Neural crest cell (in vitro differentiated cells): ENCODE data around the gene SAMD8. TPM values are rescaled to one million over a fixed set of nuclear protein-coding genes. Genes with fewer than 3 reads are reported as not detected.

ENCODE experiments used
- DNase-seq: peaks from one replicate; pipeline ENCODE4 v3.0.0; 2021; ENCODE audit warnings: low read depth, mixed read lengths, low spot score
- H3K27ac Mint-ChIP-seq: one replicate; pipeline ENCODE4 v1.8.0; 2021; ENCODE audit warnings: mild to moderate bottlenecking, mixed read lengths; ENCODE audit not compliant: unreplicated experiment
- H3K27me3 Mint-ChIP-seq: 2 replicates; pipeline ENCODE4 v1.8.0; 2021; ENCODE audit warnings: low read depth, mild to moderate bottlenecking, mixed read lengths
- H3K36me3 Mint-ChIP-seq: 2 replicates; pipeline ENCODE4 v1.8.0; 2021; ENCODE audit warnings: low read depth, mild to moderate bottlenecking, mixed read lengths
- H3K4me1 Mint-ChIP-seq: 2 replicates; pipeline ENCODE4 v1.8.0; 2021; ENCODE audit warnings: mixed read lengths
- H3K4me3 Mint-ChIP-seq: one replicate; pipeline ENCODE4 v1.8.0; 2021; ENCODE audit warnings: mild to moderate bottlenecking, mixed read lengths
- H3K9me3 Mint-ChIP-seq: 2 replicates; pipeline ENCODE4 v1.8.0; 2021; ENCODE audit warnings: mixed read lengths
- total RNA-seq: library from RNA; stranded (reverse); gene quantifications from 2 replicates; pipeline ENCODE4 v1.2.1, GENCODE V29; 2021
- TF ChIP-seq, protein P1 (sequence below): fragments of 200-600 bp; sonication (generic); conservative IDR thresholded peaks from 2 replicates; pipeline ENCODE4 v1.5.0; 2021; ENCODE audit warnings: antibody characterized with exemption, mild to moderate bottlenecking

SAMD8 gene
- total RNA-seq, 1 donor from 2014 or later, result 18.7 TPM

DNA sequence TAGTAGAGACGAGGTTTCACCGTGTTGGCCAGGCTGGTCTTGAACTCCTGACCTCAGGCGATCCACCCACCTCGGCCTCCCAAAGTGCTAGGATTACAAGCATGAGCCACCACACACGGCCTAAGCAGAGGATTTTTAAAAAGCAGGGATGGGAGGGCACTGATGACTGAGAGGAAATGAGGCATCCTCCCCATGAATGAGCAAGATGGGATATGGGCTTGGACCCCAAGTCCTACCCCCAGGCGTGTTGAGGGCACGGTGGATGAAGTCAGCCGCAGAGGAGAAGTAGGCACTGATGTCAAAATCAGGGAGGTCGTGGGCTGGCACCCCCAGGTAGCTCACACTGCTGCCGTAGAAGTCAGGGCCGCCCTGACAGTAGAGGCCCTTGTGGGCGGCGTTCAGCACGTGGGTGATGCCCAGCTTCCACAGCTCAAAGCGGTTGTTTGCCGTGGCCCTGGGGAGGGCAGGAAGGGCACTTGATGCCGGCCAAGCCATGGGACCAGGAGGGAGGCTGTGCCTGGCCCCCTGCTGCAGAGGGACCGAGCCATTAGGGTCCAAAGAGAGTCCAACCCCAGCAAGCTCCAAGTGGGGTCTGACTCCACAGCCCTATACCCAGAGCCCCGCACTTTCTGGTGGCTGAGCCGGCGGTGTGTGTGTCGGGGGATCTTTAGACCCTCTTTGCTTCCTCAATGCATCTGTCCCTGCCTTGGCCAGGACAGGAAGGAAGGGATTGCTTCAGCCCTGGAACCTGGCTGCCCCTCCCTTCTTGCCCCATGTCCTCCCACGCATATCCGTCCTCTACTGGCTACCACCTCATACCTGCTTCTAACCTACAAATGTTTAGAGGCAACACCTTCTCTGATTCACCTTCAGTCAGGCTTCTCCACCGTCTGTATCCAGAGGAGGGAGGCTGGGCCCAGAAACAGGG is 3.4 kb upstream of the SAMD8 start:
- Mint-ChIP-seq H3K4me3 (peak overlapping the region; percentile 97), H3K27ac (peak overlapping the region; percentile 75), H3K27me3 (no peaks in the 10 kb centered on the region), H3K36me3 (no peaks in the 10 kb centered on the region), H3K9me3 (no peaks in the 10 kb centered on the region), H3K4me1 (peaks cover 25% of the 10 kb centered on the region)
- TF ChIP-seq, protein P1, sequence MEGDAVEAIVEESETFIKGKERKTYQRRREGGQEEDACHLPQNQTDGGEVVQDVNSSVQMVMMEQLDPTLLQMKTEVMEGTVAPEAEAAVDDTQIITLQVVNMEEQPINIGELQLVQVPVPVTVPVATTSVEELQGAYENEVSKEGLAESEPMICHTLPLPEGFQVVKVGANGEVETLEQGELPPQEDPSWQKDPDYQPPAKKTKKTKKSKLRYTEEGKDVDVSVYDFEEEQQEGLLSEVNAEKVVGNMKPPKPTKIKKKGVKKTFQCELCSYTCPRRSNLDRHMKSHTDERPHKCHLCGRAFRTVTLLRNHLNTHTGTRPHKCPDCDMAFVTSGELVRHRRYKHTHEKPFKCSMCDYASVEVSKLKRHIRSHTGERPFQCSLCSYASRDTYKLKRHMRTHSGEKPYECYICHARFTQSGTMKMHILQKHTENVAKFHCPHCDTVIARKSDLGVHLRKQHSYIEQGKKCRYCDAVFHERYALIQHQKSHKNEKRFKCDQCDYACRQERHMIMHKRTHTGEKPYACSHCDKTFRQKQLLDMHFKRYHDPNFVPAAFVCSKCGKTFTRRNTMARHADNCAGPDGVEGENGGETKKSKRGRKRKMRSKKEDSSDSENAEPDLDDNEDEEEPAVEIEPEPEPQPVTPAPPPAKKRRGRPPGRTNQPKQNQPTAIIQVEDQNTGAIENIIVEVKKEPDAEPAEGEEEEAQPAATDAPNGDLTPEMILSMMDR, result no peak
- DNase-seq, result no peak

DNA sequence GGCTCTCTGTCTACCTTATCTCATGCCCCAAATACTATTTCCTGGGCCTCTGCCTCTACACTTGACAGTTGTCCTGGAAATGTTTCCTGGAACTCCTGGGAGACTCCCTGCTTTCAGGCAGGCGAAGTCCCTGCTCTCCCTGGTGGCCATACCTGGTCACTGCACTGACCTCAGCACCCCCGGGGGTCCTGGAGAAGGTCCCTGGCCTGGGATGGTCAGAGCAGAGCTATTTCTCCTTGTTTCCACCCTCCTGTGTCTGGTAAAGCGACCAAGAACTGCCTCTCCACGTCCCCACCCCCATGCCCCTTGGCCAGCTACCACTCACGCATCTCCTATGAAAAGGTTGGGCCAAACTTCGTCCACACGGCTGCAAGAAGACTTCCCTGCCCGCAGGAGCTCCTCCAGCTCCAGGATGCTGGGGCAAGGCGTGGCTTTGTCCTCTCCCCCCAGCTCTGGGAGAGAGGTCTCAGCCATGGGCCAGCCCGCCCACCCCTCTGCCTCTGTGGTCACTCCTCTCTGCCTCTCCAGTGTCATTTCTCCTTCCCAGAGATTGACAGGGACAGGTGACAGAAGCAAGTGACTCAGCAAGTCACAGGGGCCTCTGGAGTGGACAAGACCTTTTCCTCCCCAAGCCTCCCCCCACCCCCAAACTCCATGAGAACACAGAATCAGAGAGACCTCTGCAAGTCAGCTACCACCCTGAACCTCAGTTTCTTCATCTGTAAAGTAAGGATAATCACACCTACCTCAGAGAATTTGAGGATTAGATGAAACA is 2.6 kb upstream of the SAMD8 start:
- Mint-ChIP-seq H3K4me1 (peaks cover 29% of the 10 kb centered on the region), H3K4me3 (peak overlapping the region; percentile 97), H3K27me3 (no peaks in the 10 kb centered on the region), H3K9me3 (no peaks in the 10 kb centered on the region), H3K27ac (peak overlapping the region; percentile 75), H3K36me3 (no peaks in the 10 kb centered on the region)
- TF ChIP-seq, protein P1, result peak; percentile 67
- DNase-seq, result peak; percentile 58

- peak overlapping the region; percentile 0 for H3K27ac Mint-ChIP-seq
- H3K9me3 Mint-ChIP-seq, result no peaks in the 10 kb centered on the region
- no peaks in the 10 kb centered on the region for H3K27me3 Mint-ChIP-seq
- no peaks in the 10 kb centered on the region for H3K36me3 Mint-ChIP-seq
- DNase-seq, result no peak
- peaks cover 29% of the 10 kb centered on the region for H3K4me1 Mint-ChIP-seq
- H3K4me3 Mint-ChIP-seq, result peak overlapping the region; percentile 97
- TF ChIP-seq, protein P1, result no peak
Observed at GRCh38 chr10:75109459-75109778, 2.0 kb upstream of the SAMD8 start.

- Mint-ChIP-seq H3K9me3 (no peaks in the 10 kb centered on the region), H3K4me3 (peak overlapping the region; percentile 97), H3K36me3 (no peaks in the 10 kb centered on the region), H3K27ac (peak overlapping the region; percentile 64), H3K4me1 (peaks cover 29% of the 10 kb centered on the region), H3K27me3 (no peaks in the 10 kb centered on the region)
- DNase-seq, result no peak
- TF ChIP-seq, protein P1, result no peak
Observed at GRCh38 chr10:75110006-75110632, 1.3 kb upstream of the SAMD8 start.

GRCh38 chr10:75111907-75112679 is 637 bp downstream of the SAMD8 start:
- DNase-seq, result peak; percentile 43
- Mint-ChIP-seq H3K4me3 (peak overlapping the region; percentile 97), H3K4me1 (peaks cover 27% of the 10 kb centered on the region), H3K27ac (peak overlapping the region; percentile 91), H3K36me3 (no peaks in the 10 kb centered on the region), H3K9me3 (no peaks in the 10 kb centered on the region), H3K27me3 (no peaks in the 10 kb centered on the region)
- TF ChIP-seq, protein P1, result no peak
